Progenitor cell of endocrine pancreas (in vitro differentiated cells): ENCODE data around the gene AKT2. TPM values are rescaled to one million over a fixed set of nuclear protein-coding genes. Genes with fewer than 3 reads are reported as not detected.
A peak's percentile ranks its signal among the peaks of the same experiment; 100 is the strongest.

Experiments used
- DNase-seq: peaks from one replicate; pipeline ENCODE4 v3.0.0; 2021; ENCODE audit warnings: low spot score; ENCODE audit not compliant: unreplicated experiment
- H3K27ac Mint-ChIP-seq: 2 replicates; pipeline ENCODE4 v1.8.0; 2021; ENCODE audit warnings: mild to moderate bottlenecking, moderate library complexity, mixed read lengths
- H3K27me3 Mint-ChIP-seq: 2 replicates; pipeline ENCODE4 v1.8.0; 2021; ENCODE audit warnings: mixed read lengths
- H3K36me3 Mint-ChIP-seq: 2 replicates; pipeline ENCODE4 v1.8.0; 2022; ENCODE audit warnings: mixed read lengths; ENCODE audit not compliant: insufficient read depth
- H3K4me1 Mint-ChIP-seq: 2 replicates; pipeline ENCODE4 v1.8.0; 2021; ENCODE audit warnings: low read depth, mixed read lengths
- H3K4me3 Mint-ChIP-seq: 2 replicates; pipeline ENCODE4 v1.8.0; 2021; ENCODE audit warnings: low read depth, mild to moderate bottlenecking, moderate library complexity, mixed read lengths
- H3K9me3 Mint-ChIP-seq: 2 replicates; pipeline ENCODE4 v1.8.0; 2021; ENCODE audit warnings: low read depth, mixed read lengths
- total RNA-seq: library from RNA; stranded (reverse); gene quantifications from 2 replicates; pipeline ENCODE4 v1.2.1, GENCODE V29; 2021
- TF ChIP-seq, protein P1 (sequence below): fragments of 200-600 bp; sonication (generic); IDR thresholded peaks from one replicate; pipeline ENCODE4 v1.5.0; 2021; ENCODE audit warnings: antibody characterized with exemption, mild to moderate bottlenecking; ENCODE audit not compliant: unreplicated experiment

AKT2 gene
- total RNA-seq, 1 donor from 2014 or later, result 200 TPM

DNA sequence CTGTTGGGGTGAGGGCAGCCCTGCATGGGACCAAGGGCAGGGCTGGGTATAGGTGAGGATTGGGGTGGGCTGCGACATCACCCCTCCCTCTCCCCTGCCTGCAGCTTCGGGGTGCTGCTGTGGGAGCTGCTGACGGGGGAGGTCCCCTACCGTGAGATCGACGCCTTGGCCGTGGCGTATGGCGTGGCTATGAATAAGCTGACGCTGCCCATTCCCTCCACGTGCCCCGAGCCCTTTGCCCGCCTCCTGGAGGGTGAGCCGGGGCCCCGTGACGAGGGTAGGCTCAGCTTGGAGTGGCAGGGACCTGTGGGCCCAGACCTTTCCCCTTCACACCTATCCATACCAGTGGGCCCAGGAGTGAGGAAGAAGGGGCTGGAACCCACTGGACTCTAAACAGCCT is 80.8 kb downstream of the AKT2 start:
- TF ChIP-seq, protein P1, sequence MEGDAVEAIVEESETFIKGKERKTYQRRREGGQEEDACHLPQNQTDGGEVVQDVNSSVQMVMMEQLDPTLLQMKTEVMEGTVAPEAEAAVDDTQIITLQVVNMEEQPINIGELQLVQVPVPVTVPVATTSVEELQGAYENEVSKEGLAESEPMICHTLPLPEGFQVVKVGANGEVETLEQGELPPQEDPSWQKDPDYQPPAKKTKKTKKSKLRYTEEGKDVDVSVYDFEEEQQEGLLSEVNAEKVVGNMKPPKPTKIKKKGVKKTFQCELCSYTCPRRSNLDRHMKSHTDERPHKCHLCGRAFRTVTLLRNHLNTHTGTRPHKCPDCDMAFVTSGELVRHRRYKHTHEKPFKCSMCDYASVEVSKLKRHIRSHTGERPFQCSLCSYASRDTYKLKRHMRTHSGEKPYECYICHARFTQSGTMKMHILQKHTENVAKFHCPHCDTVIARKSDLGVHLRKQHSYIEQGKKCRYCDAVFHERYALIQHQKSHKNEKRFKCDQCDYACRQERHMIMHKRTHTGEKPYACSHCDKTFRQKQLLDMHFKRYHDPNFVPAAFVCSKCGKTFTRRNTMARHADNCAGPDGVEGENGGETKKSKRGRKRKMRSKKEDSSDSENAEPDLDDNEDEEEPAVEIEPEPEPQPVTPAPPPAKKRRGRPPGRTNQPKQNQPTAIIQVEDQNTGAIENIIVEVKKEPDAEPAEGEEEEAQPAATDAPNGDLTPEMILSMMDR, result no peak
- Mint-ChIP-seq H3K4me1 (no peaks in the 10 kb centered on the region), H3K9me3 (no peaks in the 10 kb centered on the region), H3K27ac (no peak overlapping the region), H3K36me3 (peaks cover 7% of the 10 kb centered on the region), H3K4me3 (no peak overlapping the region), H3K27me3 (no peaks in the 10 kb centered on the region)
- no peak for DNase-seq

DNA sequence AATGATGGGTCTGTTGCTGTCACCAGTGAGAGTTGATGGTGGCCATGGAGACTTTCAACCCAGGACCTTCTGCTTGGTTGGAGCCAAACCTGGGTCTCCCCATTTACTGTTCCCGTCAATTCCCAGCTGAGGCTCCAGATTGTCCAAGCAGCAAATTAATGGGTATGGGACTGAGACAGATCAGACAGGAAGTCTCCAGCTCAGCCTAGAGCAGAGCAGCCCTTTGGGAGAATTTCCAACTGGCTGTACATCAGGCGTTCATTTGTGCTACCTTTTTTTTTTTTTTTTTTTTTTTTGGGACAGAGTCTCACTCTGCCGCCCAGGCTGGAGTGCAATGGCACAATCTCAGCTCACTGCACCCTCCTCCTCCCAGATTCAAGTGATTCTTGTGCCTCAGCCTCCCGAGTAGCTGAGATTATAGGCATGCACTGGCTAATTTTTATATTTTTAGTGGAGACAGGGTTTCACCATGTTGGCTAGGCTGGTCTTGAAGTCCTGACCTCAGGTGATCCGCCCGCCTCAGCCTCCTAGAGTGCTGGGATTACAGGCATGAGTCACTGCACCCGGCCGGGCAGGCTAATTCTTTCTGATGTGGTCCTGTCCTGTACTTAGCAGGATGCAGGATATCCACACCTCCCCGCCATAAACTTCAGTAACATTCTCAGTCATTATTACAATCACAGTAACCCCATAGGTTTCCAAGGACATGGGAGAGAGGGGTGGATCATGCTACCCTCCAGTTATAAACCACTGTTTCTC is 84.6 kb downstream of the AKT2 start:
- Mint-ChIP-seq H3K36me3 (peaks cover 7% of the 10 kb centered on the region), H3K4me3 (no peak overlapping the region), H3K27ac (no peak overlapping the region), H3K27me3 (no peaks in the 10 kb centered on the region), H3K9me3 (no peaks in the 10 kb centered on the region), H3K4me1 (no peaks in the 10 kb centered on the region)
- TF ChIP-seq, protein P1, result no peak
- no peak for DNase-seq

DNA sequence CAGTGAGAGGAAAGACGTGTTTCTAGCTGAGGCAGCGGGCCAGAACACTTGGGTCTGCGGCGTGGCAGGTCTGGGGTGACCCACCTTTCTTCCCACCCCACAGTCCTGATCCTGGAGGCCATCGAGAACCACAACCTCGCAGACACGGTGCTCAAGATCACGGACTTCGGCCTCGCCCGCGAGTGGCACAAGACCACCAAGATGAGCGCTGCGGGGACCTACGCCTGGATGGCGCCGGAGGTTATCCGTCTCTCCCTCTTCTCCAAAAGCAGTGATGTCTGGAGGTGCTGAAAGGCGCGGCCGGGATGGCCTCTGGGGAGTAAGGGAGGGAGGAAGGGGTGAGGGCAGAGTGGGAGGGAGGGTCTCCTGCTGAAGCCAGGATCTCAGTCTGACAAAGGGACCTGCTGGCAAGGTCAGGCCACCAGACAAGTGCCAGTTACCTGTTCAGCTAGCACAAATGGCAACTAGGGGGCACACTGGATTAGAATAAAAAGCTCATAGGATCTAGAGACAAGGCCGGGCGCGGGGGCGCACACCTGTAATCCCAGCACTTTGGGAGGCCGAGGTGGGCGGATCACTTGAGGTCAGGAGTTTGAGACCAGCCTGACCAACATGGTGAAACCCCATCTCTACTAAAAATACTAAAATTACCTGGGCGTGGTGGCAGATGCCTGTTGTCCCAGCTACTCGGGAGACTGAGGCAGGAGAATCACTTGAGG is 86.7 kb downstream of the AKT2 start:
- Mint-ChIP-seq H3K4me1 (no peaks in the 10 kb centered on the region), H3K4me3 (no peak overlapping the region), H3K27ac (no peak overlapping the region), H3K9me3 (no peaks in the 10 kb centered on the region), H3K27me3 (no peaks in the 10 kb centered on the region), H3K36me3 (peaks cover 6% of the 10 kb centered on the region)
- TF ChIP-seq, protein P1, result no peak
- no peak for DNase-seq

DNA sequence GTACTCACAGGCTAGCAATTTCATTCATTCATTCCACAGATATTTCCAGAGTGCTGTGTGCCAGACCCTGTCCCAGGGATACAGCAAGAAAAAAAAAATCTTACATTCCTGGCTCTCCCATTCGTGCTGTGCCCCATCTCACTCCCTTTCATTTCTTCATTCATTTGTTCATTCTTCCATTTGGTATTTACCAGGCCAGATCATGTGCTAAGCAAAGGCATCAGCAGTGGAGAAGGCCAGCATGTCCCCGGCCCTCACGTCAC is 91.6 kb downstream of the AKT2 start:
- H3K9me3 Mint-ChIP-seq, result no peaks in the 10 kb centered on the region
- no peak for DNase-seq
- TF ChIP-seq, protein P1, result no peak
- H3K4me1 Mint-ChIP-seq, result no peaks in the 10 kb centered on the region
- H3K27ac Mint-ChIP-seq, result no peak overlapping the region
- H3K36me3 Mint-ChIP-seq, result peaks cover 2% of the 10 kb centered on the region
- H3K4me3 Mint-ChIP-seq, result peak overlapping the region; percentile 55
- H3K27me3 Mint-ChIP-seq, result peaks cover 5% of the 10 kb centered on the region

DNA sequence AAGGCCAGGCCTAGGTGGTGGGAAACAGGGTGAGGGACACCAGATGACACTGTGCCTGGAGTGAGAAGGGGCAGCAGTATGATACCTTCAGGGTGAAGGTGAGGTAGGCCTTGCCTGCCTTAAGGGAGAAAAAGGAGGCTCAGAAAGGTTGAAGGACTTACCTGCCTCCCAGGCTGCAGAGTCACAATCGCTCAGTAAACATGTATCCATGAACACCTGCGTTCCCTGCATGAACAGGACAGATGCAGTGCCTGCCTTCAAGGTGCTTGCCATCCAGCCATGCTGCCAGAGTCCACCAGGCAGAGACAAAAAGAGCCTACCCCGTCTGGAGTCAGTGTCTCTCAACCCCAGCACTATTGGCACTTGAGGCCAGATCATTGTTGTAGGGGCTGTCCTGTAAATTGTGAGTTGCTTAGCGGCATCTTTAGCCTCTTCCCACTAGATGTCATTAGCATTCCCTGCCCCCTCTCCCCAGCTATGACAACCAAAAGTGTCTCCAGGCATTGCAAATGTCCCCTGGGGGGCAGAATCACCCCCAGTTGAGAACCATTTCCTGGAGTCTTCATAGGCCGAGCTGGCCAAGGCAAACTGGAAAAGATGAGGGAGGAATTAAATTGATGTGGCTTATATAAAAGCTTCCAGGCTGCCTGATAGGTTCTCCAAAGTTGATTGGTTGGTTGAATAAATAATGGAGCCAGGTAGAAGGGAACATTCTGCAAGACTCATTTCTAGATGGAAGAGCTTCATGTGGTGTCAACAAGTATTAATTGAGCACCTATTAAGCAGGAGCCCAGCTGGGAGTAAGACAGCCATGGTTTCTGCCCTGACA is 92.2 kb downstream of the AKT2 start:
- Mint-ChIP-seq H3K36me3 (peaks cover 2% of the 10 kb centered on the region), H3K27ac (no peak overlapping the region), H3K9me3 (no peaks in the 10 kb centered on the region), H3K4me3 (peak overlapping the region; percentile 63), H3K27me3 (peaks cover 8% of the 10 kb centered on the region), H3K4me1 (no peaks in the 10 kb centered on the region)
- TF ChIP-seq, protein P1, result no peak
- DNase-seq, result no peak
